ENCODE data around the gene LONRF2.

Gene LONRF2

DNA sequence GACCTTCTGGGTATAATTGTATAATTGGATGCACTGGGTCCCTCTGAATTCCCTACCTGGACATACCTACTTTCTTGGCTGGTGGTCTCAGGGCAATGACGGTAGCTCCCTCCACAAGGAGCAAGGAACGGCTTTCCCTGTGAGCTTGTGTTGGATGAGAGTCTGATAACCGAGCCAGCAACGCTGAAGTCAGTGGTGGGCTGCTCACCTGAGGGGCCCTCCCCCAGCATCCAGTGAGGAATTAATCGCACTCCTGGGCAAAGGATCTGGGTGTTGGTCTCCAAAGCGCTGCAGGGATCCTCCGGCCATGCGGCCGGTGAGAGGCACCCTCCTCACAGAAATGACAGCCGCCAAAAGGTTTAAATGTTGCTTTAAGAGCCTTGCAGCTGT lies 47.1 kb downstream of the LONRF2 start:
- no peak for DNase-seq (ENCODE audit: low read depth)

DNA sequence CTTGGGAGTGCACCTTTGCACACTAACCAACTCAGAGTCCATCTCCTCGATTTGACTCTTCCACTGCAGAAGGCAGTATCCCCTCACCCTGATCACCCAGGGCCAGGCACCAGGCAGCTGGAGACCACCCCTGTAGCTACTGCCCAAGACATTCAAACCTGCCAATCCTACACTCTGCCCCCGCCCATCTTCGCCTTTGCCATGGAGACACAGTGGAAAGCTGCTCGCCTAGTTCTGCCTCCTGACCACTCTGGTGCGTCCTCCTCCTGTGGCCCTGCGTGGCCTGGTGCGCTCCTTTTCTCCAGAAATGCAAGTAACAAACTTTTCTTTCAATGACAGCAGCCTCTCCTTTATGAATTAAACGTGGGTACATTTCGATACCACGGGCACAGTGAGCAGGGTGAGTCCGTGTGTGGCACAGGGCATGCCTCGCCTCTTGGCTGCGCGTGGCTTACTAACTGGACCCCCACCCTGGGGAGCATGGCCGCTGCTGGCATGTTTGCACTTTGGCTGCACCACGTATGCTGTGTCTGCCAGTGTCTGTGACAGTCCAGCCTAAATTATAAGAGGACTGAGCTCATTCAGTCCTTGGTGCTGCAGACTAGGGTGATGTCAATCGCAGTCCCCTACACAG lies 47.6 kb downstream of the LONRF2 start:
- no peak for DNase-seq (ENCODE audit: low read depth)

DNA sequence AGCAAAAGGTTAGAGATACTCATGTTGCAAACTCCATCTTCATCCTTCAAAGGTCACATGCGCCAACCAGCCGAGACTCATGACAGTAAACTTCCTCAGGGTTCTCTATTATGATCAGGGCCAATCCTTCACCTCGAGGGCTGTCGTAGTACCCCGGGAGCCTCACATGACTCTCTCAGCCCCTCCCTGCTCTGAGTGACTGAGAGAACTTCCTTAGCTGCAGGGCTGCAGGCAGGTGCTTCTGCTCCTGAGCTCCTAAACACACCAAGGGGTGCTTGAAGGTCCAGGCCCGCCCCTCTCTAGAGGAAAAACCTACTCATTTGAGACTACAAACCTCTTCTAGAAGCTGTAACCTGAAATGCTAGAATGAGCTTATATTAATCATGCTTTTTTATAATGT lies 48.2 kb downstream of the LONRF2 start:
- DNase-seq (ENCODE audit: low read depth), result no peak

DNA sequence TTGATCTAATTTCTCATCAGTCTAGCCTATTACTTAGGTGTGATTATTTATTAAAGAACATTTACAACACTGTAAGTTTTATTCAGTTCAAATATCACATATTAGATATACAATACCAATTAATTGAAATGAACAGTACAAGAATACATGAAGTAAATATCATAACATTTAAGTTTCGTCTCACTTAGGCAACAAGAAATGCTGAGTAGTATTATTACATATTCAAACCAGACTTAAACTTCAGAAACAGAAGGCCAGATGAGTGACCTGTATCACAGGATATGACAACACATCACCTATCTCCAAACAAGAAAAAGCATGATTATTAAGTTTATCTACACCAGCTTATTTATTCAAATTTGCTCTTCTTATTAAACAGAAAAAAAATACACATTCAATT lies 48.9 kb downstream of the LONRF2 start:
- DNase-seq (ENCODE audit: low read depth), result no peak

DNA sequence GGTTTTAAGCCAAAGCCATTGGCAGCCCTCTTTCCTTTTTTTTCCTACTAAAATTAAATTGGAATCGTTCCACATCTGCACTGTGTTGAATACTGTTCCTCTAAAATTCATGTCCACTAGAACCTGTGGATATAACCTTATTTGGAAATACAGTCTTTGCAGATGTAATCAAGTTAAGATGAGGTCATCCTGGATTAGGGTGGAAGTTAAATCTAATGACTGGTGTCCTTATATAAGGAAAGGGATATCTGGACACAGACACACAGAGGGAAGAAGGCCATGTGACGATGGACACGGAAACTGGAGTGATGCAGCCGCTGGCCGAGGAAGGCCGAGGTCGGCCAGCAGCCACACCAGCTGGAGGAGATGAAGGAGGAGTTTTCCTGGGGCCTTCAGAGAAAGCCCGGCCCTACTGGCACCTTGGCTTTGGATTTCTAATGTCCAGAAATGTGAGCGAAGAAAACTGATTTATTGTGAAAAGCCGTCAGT lies 49.4 kb downstream of the LONRF2 start:
- DNase-seq (ENCODE audit: low read depth), result no peak

DNA sequence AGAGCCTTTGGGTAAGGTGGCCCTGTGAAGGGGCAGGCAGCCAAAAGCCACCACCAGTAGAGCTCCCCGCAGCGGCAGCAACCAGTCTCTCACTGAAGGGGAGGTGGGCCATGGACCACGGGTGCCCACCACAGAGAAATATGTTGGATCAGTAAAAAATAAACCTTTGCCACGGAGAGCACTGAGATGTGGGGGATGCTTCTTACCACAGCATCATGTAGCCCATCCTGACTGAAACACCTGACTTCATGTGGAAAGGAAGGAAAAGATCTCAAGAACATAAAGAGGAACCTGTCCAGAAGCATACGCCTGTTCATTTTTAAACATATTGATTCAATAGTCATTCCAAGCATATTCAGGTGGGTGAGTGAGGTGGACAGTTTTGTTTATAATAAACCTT lies 51.1 kb downstream of the LONRF2 start:
- no peak for DNase-seq (ENCODE audit: low read depth)

DNA sequence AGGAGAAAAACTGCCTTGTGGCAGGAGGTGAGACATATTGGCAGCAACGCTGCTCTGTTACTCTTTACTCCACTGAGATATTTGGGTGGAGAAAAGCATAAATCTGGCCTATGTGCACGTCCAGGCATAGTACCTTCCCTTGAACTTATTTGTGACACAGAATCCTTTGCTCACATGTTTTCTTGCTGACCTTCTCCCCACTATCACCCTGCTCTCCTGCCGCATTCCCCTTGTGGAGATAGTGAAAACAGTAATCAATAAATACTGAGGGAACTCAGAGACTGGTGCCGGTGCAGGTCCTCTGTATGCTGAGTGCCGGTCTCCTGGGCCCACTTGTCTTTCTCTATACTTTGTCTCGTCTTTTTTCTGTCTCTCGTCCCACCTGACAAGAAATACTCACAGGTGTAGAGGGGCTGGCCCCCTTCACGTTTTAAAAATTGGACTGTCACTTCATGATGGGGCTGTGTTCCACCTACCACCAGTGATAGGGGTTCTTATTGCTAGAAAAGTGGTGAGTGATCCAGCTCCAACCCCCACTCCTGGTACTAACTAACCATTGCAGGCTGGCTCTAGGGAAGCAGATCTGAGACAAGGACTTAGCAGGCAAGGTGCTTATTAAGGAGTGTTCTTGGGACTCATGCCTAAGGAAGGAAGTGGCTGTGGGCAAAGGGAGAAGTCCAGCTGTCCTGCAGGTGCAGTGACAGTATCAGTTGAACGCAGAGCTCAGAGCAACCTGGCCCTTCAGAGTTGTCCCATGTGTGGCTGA lies 51.7 kb downstream of the LONRF2 start:
- no peak for DNase-seq (ENCODE audit: low read depth)

DNA sequence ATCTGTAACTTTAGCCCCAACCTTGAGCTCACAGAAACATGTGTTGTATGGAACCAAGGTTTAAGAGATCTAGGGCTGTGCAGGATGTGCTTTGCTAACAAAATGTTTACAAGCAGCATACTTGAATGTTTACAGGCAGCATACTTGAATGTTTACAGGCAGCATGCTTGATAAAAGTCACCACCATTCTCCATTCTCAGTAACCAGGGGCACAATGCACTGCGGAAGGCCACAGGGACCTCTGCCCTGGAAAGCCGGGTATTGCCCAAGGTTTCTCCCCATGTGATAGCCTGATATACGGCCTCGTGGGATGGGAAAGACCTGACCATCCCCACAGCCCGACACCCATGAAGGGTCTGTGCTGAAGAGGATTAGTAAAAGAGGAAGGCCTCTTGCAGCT lies 52.4 kb downstream of the LONRF2 start:
- no peak for DNase-seq (ENCODE audit: low read depth)

DNA sequence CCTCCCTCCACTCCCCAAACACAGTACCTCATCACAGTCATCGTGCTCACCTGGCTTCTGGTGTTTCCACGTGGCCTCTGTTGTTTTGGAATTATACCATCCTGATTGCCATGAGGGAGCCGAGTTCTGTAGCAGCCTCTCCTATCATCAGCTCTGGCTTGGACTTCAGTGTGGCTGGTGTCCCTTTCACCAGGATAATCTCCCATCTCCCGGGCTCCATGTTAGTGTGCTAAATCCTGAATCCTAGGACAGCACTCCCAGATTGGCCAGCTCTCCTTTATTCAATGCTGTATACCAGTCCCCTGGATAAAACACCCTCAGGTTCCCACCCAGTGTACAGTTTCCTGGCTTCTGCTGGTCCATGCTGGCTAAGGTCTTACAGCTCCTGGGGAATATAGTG lies 53.3 kb downstream of the LONRF2 start:
- DNase-seq (ENCODE audit: low read depth), result no peak

DNA sequence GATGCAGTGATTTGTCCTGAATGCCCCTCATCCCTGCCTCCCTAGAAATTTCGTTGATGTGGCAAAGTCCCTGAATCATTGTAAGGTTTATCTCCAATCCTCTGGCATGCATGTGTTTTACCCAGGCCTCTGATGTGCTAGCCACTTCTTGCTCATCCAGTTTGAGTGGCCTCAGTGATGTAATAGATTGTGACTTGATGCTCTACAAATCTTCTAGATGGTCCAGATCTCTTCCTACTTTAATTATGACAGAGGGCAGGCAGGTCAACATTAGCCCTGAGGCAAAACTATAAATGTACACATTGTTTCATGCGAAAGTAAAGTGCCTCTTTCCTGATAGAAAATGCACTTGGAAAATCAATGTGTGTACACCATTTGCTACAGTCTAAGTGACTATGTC lies 54.5 kb downstream of the LONRF2 start:
- no peak for DNase-seq (ENCODE audit: low read depth)

DNA sequence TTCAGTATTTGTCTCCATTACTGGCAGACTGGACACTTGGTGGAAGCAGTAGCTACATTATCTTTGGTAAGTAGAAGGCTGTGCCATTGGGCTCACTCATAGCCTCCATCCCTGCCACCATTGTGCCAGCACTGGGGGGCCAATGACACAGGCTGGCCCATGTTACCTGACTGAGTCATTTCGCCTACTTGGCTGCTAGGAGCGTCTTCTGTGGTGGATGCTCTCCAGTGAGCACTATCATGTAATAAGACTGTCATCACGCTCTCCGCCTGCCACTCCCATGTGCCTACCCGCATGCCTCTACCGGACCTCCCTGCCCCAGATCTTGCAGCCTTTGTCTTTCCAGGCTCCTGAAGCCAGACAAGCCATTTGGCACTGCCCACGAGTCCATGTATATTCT lies 56.2 kb downstream of the LONRF2 start:
- DNase-seq (ENCODE audit: low read depth), result no peak

DNA sequence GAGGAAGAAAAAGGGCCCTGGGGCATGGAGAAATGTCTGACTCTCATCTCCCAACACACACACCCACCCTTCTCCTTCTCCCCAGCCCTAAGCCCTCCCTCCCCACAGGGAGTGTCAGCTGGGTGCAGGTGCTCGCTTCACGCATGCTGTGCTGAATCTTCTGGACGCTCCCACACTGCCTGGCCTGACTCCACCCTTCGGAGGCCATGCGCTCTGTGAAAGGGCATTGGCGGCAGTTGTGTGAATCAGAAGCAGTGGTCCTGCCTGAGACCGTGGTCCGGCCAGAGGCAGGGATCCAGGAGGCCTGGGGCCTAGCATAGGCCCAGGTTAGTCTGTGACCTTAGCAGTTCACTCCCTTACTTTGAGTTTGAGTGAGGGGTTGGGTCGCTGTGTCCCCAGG lies 57.1 kb downstream of the LONRF2 start:
- DNase-seq (ENCODE audit: low read depth), result no peak

DNA sequence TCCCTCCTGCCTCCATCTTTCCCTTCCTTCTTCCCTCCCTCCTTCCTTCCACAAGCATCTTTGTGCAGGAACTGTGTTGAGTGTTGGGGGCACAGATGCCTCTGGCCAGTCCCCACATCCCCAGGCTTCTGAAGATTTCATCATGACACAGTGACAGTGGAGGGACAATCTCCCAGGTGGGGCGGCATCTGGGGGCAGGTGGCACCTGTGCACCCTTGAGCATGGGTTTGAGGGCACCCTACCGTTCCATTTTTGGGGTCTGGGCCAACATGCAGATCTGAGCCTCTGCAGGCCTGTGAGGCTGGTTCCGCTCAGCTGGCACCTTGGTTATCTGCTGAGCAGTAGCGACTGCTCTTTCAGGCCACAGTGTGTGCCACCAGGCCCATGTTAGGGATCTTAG lies 57.6 kb downstream of the LONRF2 start:
- no peak for DNase-seq (ENCODE audit: low read depth)

DNA sequence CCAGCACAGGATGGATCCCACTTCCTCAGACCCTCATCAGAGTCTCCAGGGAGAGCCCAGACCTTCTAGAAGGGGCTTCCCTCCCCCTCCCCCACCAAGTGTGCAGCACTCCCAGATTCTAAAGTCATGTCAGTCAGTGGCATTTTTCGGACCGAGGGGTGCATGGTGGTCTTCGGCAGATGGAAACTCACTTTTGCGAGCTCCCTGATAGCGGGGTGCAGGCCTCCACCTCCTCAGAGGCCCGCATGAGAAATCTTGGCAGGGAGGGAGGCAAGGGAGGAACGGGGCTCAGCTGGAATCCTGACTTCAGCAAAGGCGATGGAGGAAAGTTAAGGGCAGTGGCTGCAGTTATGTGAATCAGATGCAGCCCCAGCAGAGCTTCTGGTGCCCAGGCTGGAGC lies 58.2 kb downstream of the LONRF2 start:
- DNase-seq (ENCODE audit: low read depth), result no peak

DNA sequence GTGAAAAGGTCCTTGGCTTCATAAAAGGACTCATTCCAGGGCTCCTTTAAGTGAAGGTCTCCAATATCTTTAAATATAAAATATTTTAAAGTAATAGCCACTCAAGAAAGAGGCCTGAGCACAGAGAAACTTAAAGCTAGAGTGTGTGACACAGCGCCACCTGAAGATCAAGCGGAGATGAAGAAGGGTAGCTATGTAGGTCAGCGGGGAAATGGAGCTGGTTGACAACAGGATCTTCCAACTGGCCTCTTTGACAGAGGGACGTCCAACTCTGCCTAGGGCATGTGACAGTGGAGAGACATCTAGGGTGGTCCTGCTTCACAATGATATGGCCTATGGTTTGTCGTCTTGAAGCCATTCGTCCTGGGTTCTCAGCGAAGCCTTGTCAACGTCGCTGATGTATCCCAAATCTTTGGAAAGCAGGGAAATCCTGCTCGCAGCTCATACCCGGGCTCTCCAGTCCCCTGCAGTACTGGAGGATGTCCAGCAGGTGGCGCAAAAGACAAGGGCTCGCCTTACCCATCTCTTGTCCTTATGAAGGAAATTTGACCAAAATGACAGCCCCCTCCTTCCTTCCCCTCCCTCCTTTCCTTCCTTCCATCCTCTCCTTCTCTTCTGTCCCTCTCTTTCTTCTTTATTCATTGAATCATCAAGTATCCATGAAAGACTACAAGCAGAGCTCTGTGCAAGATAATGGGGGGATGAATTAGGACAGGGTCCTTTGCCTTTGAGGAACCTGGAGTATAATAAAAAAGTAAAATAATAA lies 59.6 kb downstream of the LONRF2 start:
- DNase-seq (ENCODE audit: low read depth), result peak; percentile 38

DNA sequence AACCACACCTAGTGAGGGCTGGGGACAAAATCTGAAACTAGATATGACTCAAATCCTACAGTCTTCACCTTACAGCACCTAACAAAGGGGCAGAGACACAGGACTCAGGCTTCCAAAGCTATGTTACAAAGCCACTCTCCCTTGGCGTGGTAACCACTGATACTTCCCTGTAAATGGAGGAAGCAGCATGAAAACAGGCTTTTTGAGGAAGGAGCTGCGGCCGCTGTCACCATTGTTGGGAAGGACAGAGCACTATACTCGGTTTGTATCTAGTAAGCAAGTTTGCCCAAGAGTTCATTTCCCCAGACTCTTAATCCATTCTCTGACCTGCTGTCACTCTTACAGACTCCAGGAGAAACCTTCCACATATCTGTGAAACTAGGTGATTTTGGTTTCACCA lies 60.3 kb downstream of the LONRF2 start:
- DNase-seq (ENCODE audit: low read depth), result no peak

DNA sequence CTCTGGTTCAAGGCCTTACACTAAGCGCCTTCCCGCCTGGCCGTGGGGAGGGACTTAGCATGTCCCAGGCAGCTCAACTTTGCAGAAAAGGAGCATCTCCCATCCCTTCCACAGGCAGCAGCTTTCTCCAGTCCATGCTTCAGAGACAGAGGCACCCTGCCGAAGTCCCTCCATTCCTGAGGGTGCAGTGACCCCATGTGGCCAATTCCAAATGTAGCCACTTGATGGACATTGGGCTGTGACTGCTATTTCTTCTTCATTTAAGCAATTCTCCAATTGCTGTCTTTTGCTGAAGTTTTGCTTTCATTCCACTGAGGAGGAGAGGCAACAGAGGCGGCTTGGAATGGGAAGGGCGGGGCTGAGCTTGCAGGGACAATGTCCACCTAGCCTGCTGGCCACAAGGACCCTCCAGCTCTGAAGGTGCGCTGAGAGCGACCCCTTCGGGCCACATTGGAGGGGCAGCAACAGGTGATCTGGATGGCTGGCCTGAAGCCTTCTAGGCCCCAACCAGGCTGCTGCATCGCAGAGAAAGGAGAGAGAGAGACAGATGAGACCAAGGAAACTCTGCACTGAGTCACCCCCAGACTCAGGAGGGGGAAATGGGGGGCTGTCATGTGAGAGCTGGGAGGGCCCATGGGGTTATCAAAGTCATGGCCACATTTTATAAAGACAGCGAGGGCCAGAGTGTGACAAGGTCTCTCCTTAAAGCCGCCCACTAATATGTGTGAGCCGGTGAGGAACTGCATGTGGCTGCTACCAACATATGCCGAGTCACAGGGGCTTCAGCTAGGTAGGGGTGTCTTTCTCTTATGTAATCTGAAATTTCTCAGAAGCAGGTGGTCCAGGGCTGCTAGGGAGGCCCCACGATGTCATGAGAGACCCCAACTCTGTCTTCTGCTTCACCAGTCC lies 61.3 kb downstream of the LONRF2 start:
- DNase-seq (ENCODE audit: low read depth), result no peak

DNA sequence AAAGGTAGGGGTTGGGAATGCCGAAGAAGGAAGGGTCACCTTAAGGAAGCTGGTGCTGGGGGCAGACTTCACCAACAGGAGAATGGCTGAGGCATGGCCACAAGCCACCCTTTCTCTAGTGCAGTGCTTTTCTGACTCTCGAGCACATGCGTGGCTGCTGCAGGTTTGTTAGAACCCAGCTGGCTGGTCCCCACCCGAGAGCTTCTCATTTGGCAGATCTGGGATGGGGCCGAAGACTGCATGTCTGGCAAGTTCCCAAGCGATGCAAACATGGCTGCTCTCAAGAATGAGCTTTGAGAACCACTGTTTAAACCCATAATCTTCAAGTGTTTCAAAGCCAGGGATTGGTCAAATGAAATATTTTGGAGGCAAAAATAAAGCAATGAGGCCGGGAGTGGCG lies 63.2 kb downstream of the LONRF2 start:
- DNase-seq (ENCODE audit: low read depth), result no peak

DNA sequence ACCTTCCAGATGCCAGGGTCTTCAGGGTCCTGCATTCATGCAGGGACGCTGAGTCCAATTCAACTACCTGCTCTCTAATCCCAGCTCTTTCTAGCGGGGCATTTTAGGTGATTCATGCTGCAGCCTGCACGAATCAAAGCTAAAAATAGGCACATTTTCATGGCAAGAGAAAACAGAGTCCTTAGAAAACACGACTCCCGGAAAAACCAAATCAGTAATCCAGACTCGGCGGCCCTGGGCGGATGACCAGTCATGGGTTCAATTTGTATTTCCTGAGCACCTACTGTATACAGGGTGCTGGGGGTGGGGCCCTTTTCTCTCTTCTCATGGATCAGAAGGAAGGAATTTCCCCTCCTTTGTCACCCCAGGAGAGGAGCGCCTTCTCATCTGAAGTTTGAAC lies 64.4 kb downstream of the LONRF2 start:
- DNase-seq (ENCODE audit: low read depth), result no peak

DNA sequence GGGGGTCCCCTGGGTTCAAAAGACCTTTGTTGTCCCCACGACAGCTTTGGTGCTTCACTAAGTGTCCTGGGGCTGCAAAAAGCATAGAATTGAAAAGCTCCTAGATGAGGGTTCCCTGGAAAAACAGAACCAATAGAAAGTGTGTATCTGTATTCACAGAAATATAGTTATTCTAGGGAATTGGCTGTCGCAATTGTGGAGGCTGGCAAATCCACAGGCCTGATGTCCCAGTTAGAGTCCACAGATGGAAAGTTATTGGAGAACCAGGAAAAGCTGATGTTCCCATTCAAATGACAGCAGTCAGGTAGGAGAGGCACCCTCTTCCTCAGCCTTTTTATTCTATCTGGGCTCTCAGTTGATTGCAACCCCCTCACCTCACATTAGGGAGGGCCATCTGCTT lies 65.5 kb downstream of the LONRF2 start:
- no peak for DNase-seq (ENCODE audit: low read depth)

DNA sequence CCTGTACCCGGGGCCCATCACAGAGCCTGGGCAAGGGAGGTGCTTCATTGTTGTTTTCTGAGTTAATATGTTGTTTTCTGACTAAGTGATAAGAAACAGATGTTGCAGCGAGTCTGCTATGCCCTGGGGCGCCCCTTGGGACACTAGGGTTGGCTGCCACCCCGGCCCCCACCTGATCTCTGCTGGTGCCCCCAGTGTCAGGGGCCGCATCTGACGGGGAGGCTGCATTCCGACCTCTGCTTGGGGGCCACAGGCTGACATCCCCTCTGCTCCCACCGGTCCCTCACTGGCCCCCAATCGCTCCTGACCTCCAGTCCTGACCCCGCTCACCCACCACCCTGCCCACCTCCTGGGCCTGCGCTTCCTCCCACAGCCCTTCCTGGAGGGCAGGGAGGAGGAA lies 65.9 kb downstream of the LONRF2 start:
- no peak for DNase-seq (ENCODE audit: low read depth)

DNA sequence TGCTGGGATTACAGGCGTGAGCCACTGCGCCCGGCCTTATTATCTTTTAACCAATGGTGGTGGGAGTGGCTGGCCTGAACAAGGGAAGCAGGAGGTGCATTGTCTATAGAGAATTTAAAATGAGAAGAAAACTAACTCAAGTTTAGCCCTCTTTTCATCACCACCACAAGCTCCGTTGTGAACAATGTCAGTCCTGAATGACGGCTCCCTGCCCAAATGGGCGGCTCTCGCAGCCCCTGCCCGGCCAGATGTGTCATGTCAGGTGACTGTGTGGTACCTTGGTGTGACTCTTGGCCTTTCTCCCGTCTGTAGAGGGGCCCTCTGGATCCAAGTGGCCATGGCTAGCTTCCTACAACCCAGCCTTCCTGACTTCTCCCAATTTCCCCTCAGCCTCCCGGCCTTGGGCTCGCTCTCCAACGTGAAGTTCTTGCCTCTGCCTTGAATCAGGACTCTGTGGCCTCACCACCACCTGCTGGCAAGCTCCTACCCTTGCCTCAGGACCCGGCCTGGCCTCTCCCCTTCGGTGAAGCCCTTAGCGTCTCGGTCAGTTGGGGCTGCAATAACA lies 67.6 kb downstream of the LONRF2 start:
- no peak for DNase-seq (ENCODE audit: low read depth)

All from activated gamma-delta T cell treated with anti-CD3 and anti-CD28 coated beads, Interleukin-2, amount 50 U/mL, for 16 hours (primary cell).